ENCODE measurements around the gene FAM177A1.

GRCh38 chr14:35072226-35072625, 26.2 kb downstream of the FAM177A1 start:
- TF ChIP-seq EZH2 (IDR thresholded peaks at IDR 0.05; ENCODE audit: low read depth) (no peak), CTCF (conservative IDR thresholded peaks at IDR 0.05) (no peak)

All from PC-9 (cell line).